Mesendoderm (in vitro differentiated cells): Measurements from ENCODE around the gene KCNJ10.

Source experiments
- DNase-seq: peaks from one replicate; pipeline ENCODE4 v3.0.0; 2013
- H2AK5ac ChIP-seq: 2 replicates; pipeline ENCODE4 v1.6.1; 2013; ENCODE audit warnings: low read length, inconsistent platforms
- H2BK120ac ChIP-seq: 2 replicates; pipeline ENCODE4 v1.6.1; 2013; ENCODE audit warnings: low read depth, mild to moderate bottlenecking, low read length, moderate library complexity, mixed read lengths
- H2BK15ac ChIP-seq: replicated peaks from 2 replicates; pipeline ENCODE4 v1.6.1; 2013; ENCODE audit warnings: low read depth, mild to moderate bottlenecking, moderate library complexity
- H2BK5ac ChIP-seq: 2 replicates; pipeline ENCODE4 v1.6.1; 2013; ENCODE audit warnings: low read length, inconsistent platforms
- H3K18ac ChIP-seq: 2 replicates; pipeline ENCODE4 v1.6.1; 2013; ENCODE audit warnings: mild to moderate bottlenecking, low read length, mixed read lengths
- H3K23ac ChIP-seq: one replicate; pipeline ENCODE4 v1.6.1; 2013; ENCODE audit warnings: low read length
- H3K27ac ChIP-seq: 2 replicates; pipeline ENCODE4 v1.5.1; 2013; ENCODE audit warnings: low read depth, mild to moderate bottlenecking, inconsistent platforms, low read length, moderate library complexity
- H3K27me3 ChIP-seq: 2 replicates; pipeline ENCODE4 v1.6.1; 2013; ENCODE audit warnings: low read length, control low read depth, mild to moderate bottlenecking, inconsistent platforms; ENCODE audit not compliant: insufficient read depth, poor library complexity
- H3K36me3 ChIP-seq: 2 replicates; pipeline ENCODE4 v1.6.1; 2013; ENCODE audit warnings: low read length, inconsistent platforms; ENCODE audit not compliant: control insufficient read depth, insufficient read depth
- H3K4ac ChIP-seq: one replicate; pipeline ENCODE4 v1.6.1; 2013; ENCODE audit warnings: low read depth, mild to moderate bottlenecking, low read length, moderate library complexity
- H3K4me1 ChIP-seq: 2 replicates; pipeline ENCODE4 v1.6.1; 2013; ENCODE audit warnings: low read depth, low read length, inconsistent platforms; ENCODE audit not compliant: control insufficient read depth
- H3K4me2 ChIP-seq: 2 replicates; pipeline ENCODE4 v1.6.1; 2013; ENCODE audit warnings: low read length
- H3K4me3 ChIP-seq: 2 replicates; pipeline ENCODE4 v1.5.1; 2013; ENCODE audit warnings: mild to moderate bottlenecking, low read length
- H3K56ac ChIP-seq: one replicate; pipeline ENCODE4 v1.6.1; 2013; ENCODE audit warnings: low read length
- H3K79me1 ChIP-seq: 2 replicates; pipeline ENCODE4 v1.6.1; 2013; ENCODE audit warnings: low read length, inconsistent platforms
- H3K79me2 ChIP-seq: 2 replicates; pipeline ENCODE4 v1.6.1; 2013; ENCODE audit warnings: mild to moderate bottlenecking, low read length; ENCODE audit not compliant: control insufficient read depth, insufficient read depth
- H3K9ac ChIP-seq: 2 replicates; pipeline ENCODE4 v1.6.1; 2013; ENCODE audit warnings: low read length, inconsistent platforms
- H4K5ac ChIP-seq: one replicate; pipeline ENCODE4 v1.6.1; 2013; ENCODE audit warnings: low read length
- H4K8ac ChIP-seq: one replicate; pipeline ENCODE4 v1.6.1; 2013; ENCODE audit warnings: low read depth, mild to moderate bottlenecking, control low read depth, low read length, moderate library complexity
- WGBS: extraction: QIAGEN DNeasy Blood & Tissue Kit; methylation state at CpG from one replicate; pipeline ENCODE4 v1.1.7; 2013; ENCODE audit warnings: low lambda C conversion rate, missing lambda C conversion rate; ENCODE audit not compliant: insufficient coverage; ENCODE audit errors: extremely low coverage; 5-methylcytosine and 5-hydroxymethylcytosine counted together

KCNJ10 gene

DNA sequence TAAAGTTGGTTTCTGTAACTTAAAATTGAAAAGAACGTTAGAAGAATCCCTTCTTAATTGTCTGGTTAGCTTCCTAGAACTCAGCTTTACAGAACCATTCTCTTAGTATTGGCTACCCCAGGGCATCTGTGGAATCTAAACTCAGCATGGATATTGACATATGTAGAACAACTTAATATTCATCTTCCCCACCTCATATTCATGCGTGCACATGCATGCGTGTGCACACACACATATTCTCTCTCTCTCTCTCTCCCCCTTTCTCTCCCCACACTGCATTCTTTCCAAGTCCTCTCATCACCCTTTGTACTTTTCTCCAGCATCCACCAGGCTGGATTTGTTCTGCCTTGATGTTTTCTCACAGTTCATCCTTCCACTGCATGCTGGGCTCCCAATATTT, 51.6 kb downstream of the KCNJ10 start:
- Histone ChIP-seq H3K4me3 (no peak overlapping the region), H3K18ac (no peak overlapping the region), H2BK15ac (no peak overlapping the region), H2BK120ac (no peak overlapping the region), H3K27ac (no peak overlapping the region), H3K79me1 (no peaks in the 10 kb centered on the region), H4K8ac (no peak overlapping the region), H3K79me2 (no peaks in the 10 kb centered on the region), H3K27me3 (no peaks in the 10 kb centered on the region), H3K9ac (no peak overlapping the region), H3K4me2 (no peak overlapping the region), H2AK5ac (no peak overlapping the region), H3K4me1 (no peaks in the 10 kb centered on the region), H2BK5ac (no peak overlapping the region), H3K23ac (no peak overlapping the region), H3K56ac (no peak overlapping the region), H3K4ac (no peak overlapping the region), H4K5ac (no peak overlapping the region), H3K36me3 (no peaks in the 10 kb centered on the region)
- no CpG with 5 or more reads among the region's 3 CpGs for WGBS
- DNase-seq: no peak

DNA sequence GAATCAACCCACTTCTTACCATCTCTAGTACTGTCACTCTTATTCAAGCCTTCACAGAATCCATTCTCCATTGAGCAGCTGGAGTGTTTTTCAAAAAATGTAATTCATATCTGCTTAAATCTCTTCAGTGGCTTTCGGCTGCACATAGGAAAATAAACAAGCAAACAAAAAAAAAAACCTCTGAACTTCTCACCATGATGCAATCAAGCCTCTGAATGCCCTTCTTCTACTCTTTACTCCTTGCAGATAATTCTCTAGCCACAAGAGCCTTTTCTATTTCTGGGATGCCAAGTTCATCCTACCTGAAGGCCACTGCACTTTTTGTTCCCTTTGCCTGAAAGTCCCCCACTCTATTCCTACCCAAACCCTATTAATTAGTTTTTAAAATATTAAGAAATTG, 52.4 kb downstream of the KCNJ10 start:
- Histone ChIP-seq H2BK120ac (no peak overlapping the region), H3K79me2 (no peaks in the 10 kb centered on the region), H3K4ac (no peak overlapping the region), H3K36me3 (no peaks in the 10 kb centered on the region), H3K4me1 (no peaks in the 10 kb centered on the region), H4K8ac (no peak overlapping the region), H3K9ac (no peak overlapping the region), H3K56ac (no peak overlapping the region), H2AK5ac (no peak overlapping the region), H3K27me3 (no peaks in the 10 kb centered on the region), H3K18ac (no peak overlapping the region), H2BK5ac (no peak overlapping the region), H3K27ac (no peak overlapping the region), H3K23ac (no peak overlapping the region), H3K4me2 (no peak overlapping the region), H3K79me1 (no peaks in the 10 kb centered on the region), H2BK15ac (no peak overlapping the region), H3K4me3 (no peak overlapping the region), H4K5ac (no peak overlapping the region)
- no CpG with 5 or more reads among the region's 1 CpG for whole genome bisulfite sequencing
- DNase-seq: no peak

DNA sequence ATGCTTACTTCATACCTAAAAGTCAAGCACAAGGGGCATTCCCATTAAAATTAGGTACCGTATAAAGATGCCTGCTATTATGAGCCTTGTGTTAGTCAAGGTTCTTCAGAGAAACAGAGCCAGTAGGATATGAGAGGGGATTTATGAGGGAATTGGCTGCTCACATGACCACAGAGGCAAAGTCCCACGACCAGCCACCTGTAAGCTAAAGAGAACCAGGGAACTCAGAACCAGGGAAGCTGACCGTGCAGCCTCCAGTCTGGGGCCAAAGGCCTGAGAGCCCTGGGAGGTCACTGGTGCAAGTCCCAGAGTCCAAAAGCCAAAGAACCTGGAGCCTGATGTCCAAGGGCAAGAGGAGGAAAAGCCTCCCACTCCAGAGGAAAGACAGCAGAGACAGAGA, 58.2 kb downstream of the KCNJ10 start:
- H3K4me2 ChIP-seq: no peak overlapping the region
- H3K36me3 ChIP-seq: no peaks in the 10 kb centered on the region
- H4K5ac ChIP-seq: no peak overlapping the region
- H2BK15ac ChIP-seq: no peak overlapping the region
- no peak overlapping the region for H3K9ac ChIP-seq
- no peak overlapping the region for H3K4me3 ChIP-seq
- H3K4me1 ChIP-seq: no peaks in the 10 kb centered on the region
- no peak overlapping the region for H2BK120ac ChIP-seq
- H3K23ac ChIP-seq: no peak overlapping the region
- H3K18ac ChIP-seq: no peak overlapping the region
- no peak overlapping the region for H2AK5ac ChIP-seq
- H4K8ac ChIP-seq: no peak overlapping the region
- no CpG with 5 or more reads among the region's 3 CpGs for WGBS
- no peak for DNase-seq
- H3K27ac ChIP-seq: no peak overlapping the region
- no peaks in the 10 kb centered on the region for H3K79me1 ChIP-seq
- H3K56ac ChIP-seq: no peak overlapping the region
- H3K4ac ChIP-seq: no peak overlapping the region
- no peak overlapping the region for H2BK5ac ChIP-seq
- no peaks in the 10 kb centered on the region for H3K79me2 ChIP-seq
- H3K27me3 ChIP-seq: no peaks in the 10 kb centered on the region

DNA sequence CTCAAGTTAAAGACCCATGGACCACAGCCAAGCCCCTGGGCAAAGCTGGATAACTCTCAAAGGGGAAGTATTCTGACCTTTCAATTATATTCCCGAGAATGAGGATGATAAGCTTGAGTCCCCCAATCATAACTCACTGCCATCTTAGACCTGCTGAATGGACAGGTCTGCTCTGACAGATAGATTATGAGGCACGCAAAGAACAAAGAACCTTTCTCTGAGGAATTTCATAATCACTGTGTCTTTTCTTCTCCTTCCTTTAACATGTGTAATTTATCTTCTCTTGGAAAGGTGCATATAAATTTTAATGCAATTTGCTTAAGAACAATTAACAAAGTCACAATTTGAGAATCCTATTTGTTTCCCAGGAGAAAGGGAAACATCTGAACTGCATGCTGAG, 60.2 kb downstream of the KCNJ10 start:
- Histone ChIP-seq H3K9ac (no peak overlapping the region), H3K4me3 (no peak overlapping the region), H2BK15ac (no peak overlapping the region), H3K27ac (no peak overlapping the region), H2BK120ac (no peak overlapping the region), H3K4me1 (no peaks in the 10 kb centered on the region), H3K36me3 (no peaks in the 10 kb centered on the region), H3K18ac (no peak overlapping the region), H3K4me2 (no peak overlapping the region), H2AK5ac (no peak overlapping the region), H2BK5ac (no peak overlapping the region), H3K56ac (no peak overlapping the region), H3K79me1 (no peaks in the 10 kb centered on the region), H4K5ac (no peak overlapping the region), H3K23ac (no peak overlapping the region), H3K27me3 (no peaks in the 10 kb centered on the region), H3K4ac (no peak overlapping the region), H4K8ac (no peak overlapping the region), H3K79me2 (no peaks in the 10 kb centered on the region)
- no CpG with 5 or more reads among the region's 2 CpGs for WGBS
- DNase-seq: no peak

DNA sequence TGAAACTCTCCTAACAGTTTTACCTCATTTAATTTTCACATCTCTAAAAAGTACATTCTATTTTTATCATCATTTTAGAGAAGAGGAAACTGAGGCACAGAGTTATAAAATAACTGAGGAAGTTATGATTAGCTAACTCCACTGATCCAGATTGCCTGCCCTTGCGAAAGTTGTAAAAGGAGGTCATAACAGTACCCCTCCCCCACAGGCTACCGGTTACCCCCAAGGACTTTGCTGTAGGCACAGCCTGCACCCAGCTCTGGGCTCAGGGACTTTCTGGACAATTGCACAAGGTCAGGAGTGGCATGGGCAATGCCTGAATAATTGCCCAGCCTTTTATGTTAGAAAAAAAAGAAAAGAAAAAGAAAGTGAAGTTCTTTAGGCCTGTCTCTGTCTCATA, 60.9 kb downstream of the KCNJ10 start:
- H2BK120ac ChIP-seq: no peak overlapping the region
- H3K36me3 ChIP-seq: no peaks in the 10 kb centered on the region
- no peak overlapping the region for H2AK5ac ChIP-seq
- H3K4me3 ChIP-seq: no peak overlapping the region
- DNase-seq: no peak
- H3K56ac ChIP-seq: no peak overlapping the region
- H2BK5ac ChIP-seq: no peak overlapping the region
- no peaks in the 10 kb centered on the region for H3K79me2 ChIP-seq
- H4K8ac ChIP-seq: no peak overlapping the region
- no peak overlapping the region for H3K4ac ChIP-seq
- no peak overlapping the region for H3K9ac ChIP-seq
- H3K79me1 ChIP-seq: no peaks in the 10 kb centered on the region
- H3K27me3 ChIP-seq: no peaks in the 10 kb centered on the region
- no peak overlapping the region for H4K5ac ChIP-seq
- WGBS: no CpG with 5 or more reads among the region's 2 CpGs
- H3K4me1 ChIP-seq: no peaks in the 10 kb centered on the region
- no peak overlapping the region for H3K18ac ChIP-seq
- no peak overlapping the region for H3K4me2 ChIP-seq
- H3K23ac ChIP-seq: no peak overlapping the region
- no peak overlapping the region for H2BK15ac ChIP-seq
- no peak overlapping the region for H3K27ac ChIP-seq

DNA sequence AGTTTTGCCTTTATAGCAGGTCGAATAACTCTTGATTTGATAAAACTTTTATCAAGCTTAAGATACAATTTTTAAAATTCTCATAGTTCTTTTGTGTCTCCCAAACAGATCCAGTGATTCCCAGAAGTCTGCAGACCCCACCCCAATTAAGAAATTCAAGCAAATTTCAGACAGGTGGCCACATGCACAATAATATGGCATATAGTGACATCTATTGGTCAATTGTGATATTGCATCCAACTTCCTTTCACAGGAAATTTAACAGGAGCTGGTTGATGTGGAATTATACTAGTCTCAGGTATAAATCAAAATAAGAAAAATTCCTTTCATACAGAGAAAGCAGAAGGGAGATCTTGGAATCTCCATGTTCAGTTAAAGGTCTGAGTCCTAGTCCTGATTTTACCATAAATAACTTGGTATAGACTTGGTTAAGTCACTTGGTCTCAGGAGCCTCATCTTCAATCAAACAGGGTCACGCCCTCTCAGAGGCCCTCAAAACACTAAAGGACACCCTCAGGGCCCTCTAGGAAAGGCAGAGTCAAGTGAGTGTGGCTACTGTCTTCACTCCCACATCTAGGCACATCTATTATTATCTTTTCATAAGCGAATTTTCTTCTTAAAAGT, 62.3 kb downstream of the KCNJ10 start:
- Histone ChIP-seq H3K79me2 (no peaks in the 10 kb centered on the region), H3K36me3 (no peaks in the 10 kb centered on the region), H3K56ac (no peak overlapping the region), H3K23ac (no peak overlapping the region), H3K4me1 (no peaks in the 10 kb centered on the region), H4K5ac (no peak overlapping the region), H3K4me3 (no peak overlapping the region), H2BK5ac (no peak overlapping the region), H3K4ac (no peak overlapping the region), H3K27ac (no peak overlapping the region), H3K4me2 (no peak overlapping the region), H4K8ac (no peak overlapping the region), H2BK15ac (no peak overlapping the region), H3K9ac (no peak overlapping the region), H3K79me1 (no peaks in the 10 kb centered on the region), H3K27me3 (no peaks in the 10 kb centered on the region), H2AK5ac (no peak overlapping the region), H3K18ac (no peak overlapping the region), H2BK120ac (no peak overlapping the region)
- no CpG with 5 or more reads among the region's 3 CpGs for WGBS
- peak; percentile 46 for DNase-seq
